GM12873 (cell line): Measurements from ENCODE around the gene RAB17.

Experiments
- CTCF ChIP-seq: IDR thresholded peaks from 2 replicates; pipeline ENCODE4 v1.5.1; 2012; ENCODE audit warnings: low read depth, mild to moderate bottlenecking, moderate library complexity, low read length, control low read depth; ENCODE audit not compliant: insufficient read depth; ENCODE audit errors: missing control alignments

RAB17 gene

DNA sequence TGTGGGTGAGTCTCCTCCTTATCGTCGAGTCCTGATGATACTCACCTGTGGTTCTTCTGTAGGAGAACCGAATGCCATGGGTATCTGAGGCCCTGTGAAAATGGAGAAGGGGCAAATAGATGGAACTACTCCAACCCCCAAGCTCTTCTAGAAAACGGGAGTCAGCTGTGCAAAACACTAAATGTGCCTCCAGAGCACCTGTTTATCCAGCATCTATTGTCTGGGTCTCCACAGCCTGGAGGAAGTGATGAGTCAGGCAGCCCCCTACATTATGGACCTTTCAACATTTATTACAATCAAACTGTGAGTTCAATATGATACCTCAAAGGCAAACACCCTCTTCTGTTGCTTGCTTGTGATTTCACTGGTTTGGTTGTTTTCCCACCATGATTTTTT lies 27.1 kb upstream of the RAB17 start:
- TF ChIP-seq CTCF = no peak

DNA sequence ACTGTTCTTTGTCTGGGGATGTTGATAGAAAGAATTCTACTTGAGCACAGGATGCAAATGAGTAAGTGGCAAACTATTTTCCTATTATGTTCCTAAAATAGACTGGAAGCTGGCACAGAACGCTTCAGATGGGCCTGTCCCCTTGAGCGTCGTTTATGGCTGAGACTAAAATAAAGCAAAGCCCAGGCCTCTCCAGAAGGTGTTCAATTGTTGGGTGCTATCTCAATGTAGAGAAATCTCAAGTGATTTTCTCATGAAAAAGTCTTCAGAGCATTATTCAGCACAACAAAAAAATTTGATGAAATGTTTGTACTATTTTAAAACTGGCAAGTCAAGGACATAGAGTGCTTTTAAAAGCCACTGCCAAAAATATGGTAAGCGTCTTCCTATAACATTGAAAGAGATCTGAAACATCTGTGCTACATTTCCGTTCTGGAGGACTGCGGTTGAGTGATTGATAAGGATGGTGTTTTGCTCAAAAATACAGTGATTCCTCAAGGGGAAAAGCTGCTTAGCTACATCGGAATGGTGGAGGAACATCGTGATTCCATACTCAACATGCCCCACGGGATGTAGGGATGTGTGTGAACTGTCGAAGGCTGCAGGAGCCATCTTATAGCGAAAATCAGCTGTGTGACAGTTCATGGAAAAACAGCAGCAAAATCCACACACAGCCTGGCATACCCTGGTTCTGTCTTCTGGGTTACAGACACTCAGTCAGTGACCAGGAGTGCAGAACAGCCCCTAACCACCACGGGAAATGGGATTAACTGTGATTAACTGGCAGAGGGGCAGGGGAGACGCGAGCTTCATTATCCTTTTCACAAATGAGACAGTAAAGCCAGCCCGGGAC lies 26.4 kb upstream of the RAB17 start:
- TF ChIP-seq CTCF = no peak

- no peak for TF ChIP-seq CTCF
These were observed 25.8 kb upstream of the RAB17 start for GRCh38 chr2:237616373-237616733.

- TF ChIP-seq CTCF = no peak
These were observed 25.2 kb upstream of the RAB17 start for GRCh38 chr2:237615631-237616249.

DNA sequence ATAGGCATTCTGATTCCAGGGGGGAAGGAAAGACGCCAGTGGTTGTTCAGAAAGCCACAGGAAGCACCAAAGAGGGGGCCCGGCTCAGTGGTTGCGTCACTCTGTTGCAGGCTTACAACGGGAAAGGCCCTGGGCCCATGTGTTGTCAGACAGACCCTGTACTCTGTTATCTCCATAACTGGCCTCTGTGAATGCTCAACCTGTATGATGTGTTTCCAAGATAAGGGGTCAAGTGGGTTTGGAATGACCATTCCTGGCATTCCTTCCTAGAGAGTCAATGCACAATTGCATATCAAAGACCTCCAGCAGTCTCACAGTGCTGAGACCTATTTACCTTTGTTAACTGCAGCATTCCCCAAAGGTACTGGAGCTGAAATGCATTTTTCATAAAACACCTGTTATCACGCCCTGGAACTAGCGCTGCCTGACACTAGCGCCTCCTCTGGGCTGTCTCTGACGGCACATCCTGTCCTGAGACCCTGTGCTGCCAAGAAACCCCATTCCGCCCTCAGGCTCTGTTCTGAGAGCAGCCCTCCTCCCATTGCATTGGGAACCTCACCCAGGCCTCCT lies 23.7 kb upstream of the RAB17 start:
- peak; percentile 30 for TF ChIP-seq CTCF

DNA sequence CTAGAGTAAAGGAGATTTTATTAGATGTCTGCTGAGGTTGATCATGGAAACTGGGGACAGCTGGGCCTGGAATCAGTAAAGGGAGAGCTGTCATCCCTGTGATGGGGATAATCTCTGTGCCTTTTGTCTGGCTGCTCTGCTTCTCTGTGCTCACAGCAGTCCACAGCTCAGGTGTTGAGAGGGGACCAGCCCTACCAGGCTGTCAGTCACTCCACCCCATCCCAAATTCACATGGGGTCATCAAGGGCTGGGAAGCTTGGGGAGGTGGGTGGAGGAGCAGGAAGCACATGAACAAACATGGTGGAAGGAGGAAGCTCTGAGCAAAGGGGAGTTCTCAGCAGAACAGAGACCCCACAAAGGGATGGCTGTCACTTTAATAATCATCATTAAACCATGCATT lies 23.1 kb upstream of the RAB17 start:
- TF ChIP-seq CTCF = no peak

DNA sequence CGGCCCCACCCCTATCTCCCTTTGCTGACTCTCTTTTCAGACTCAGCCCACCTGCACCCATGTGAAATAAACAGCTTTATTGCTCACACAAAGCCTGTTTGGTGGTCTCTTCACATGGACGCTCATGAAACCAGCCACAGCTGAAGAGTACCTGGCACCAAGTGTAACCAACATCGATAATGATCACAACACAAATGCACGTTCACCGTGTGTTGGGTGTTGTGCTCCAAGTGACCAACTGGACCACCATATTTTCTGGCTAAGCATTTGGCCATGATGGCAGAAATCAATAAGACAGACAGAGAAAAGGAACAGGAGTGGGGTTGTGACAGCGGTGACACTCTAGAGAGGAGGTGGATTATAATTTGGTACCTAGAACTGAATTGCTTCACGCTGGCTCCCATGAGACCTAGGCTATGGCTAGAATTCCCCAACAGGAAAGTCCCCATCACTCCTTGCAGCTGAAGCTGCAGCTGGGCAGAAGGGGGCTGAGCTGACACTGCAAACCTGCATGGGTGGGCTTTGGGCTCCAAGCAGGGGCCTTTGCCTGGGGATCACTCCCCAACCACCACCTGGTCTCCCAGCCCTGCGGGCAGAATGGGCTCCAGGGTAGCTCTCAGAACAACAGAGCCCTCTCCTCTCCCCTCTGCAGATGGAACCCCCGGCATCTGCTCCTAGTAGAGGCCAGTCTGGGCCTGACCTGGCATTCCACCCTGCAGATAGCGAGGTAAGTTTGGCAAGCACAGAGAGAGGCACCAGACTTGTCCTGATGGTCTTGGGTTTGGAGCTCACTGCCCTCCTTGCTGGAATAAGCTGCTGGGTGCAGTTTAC lies 22.2 kb upstream of the RAB17 start:
- no peak for TF ChIP-seq CTCF
